ENCODE results near the gene BSND. TPM values are rescaled to one million over a fixed set of nuclear protein-coding genes. Genes with fewer than 3 reads are reported as not detected.

Gene BSND
- total RNA-seq: not detected

DNA sequence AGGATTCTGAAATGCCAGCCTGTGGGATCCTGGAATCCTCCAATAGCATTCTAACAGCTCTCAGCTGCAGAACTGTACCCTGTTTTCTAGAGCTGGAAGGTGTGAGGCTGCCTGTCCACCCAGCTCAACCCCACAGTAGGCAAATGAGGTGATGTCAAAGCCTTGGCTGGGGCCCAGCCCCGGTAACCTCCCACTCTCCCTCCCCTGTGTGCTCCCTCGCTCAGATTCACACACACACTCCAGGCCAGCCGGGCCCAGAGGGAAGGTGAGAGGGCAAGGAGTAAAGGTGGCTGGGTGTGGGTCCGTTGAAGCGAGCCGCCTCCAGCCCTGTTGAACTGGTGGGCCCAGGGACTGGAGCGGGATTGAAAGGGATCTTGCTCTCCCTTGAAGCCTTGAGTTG lies at the start of gene BSND:
Gene BSND (plus strand): TSS at position 257 of the 400 bp plus-strand sequence. CDS start 254 bp downstream, outside the sequence.

DNA sequence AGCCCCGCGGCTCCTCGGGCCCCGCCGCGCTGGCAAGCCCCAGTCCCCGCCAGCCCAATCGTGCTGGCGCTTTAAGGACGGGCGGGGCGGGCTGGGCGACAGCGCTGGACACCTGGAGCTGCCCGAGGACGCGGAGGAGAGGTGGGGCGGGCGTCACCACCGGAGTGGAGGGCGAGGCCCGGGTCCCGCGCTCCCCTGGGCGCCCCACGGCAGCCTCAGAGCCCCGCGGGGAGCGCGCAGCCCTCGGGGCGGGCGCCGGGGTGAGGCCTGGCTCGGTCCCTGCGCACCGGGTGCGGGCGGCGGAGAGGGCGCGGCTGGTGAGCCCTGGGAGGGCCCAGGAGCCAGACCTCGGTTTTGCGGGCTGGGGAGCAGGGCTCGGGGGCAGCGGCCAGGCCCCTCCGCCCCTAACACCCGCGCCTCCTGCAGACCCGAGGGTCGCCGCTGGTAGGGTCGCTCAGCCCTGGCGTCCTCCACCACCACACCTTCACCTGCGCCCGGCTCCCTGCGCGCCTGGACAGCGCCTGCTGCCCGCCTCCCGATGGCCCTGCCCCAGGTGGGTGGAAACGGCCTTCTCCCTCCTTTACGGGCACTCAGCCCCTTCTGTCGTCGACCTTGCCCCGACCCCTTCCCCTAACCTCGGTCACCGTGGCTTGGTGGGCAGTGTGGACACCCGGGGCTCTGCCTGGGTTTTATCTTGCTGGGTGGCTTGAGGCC lies 18.0 kb upstream of the BSND start, which contains the start of gene TMEM61:
Gene TMEM61 (plus strand): TSS at position 101 of the 714 bp plus-strand sequence. CDS start 438 bp downstream, at position 539.

DNA sequence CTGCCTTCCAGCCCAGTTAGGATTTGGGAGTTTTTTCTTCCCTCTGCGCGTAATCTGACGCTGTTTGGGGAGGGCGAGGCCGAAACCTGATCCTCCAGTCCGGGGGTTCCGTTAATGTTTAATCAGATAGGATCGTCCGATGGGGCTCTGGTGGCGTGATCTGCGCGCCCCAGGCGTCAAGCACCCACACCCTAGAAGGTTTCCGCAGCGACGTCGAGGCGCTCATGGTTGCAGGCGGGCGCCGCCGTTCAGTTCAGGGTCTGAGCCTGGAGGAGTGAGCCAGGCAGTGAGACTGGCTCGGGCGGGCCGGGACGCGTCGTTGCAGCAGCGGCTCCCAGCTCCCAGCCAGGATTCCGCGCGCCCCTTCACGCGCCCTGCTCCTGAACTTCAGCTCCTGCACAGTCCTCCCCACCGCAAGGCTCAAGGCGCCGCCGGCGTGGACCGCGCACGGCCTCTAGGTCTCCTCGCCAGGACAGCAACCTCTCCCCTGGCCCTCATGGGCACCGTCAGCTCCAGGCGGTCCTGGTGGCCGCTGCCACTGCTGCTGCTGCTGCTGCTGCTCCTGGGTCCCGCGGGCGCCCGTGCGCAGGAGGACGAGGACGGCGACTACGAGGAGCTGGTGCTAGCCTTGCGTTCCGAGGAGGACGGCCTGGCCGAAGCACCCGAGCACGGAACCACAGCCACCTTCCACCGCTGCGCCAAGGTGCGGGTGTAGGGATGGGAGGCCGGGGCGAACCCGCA lies 40.8 kb downstream of the BSND start, which contains the start of gene PCSK9:
Gene PCSK9 (plus strand): TSS at position 207 of the 741 bp plus-strand sequence. CDS start 290 bp downstream, at position 497.

Other genes starting within 250 kb of the BSND start
- gene PARS2, start 234.4 kb upstream of the BSND start, total RNA-seq: 2.8 TPM
- not detected for gene TTC22, start 197.6 kb upstream of the BSND start, total RNA-seq
- gene DHCR24, start 111.7 kb upstream of the BSND start, total RNA-seq: 63.2 TPM
- gene TMEM61, start 18.3 kb upstream of the BSND start, total RNA-seq: not detected
- 3.8 TPM for gene PCSK9, start 40.6 kb downstream of the BSND start, total RNA-seq
- 150 TPM for gene USP24, start 216.4 kb downstream of the BSND start, total RNA-seq